HG03558 (cell line): ENCODE data around the gene PRKAG2.

Source experiments
- ATAC-seq: cut with Tn5 transposase; IDR thresholded peaks from one replicate; pipeline ENCODE4 v1.9.1; 2021; ENCODE audit warnings: moderate number of reproducible peaks; ENCODE audit not compliant: unreplicated experiment; ENCODE audit errors: extremely low read depth

Gene PRKAG2

GRCh38 chr7:151779678-151780077, 97.2 kb downstream of the PRKAG2 start:
- ATAC-seq: no peak

GRCh38 chr7:151779255-151779654, 97.7 kb downstream of the PRKAG2 start:
- no peak for ATAC-seq

GRCh38 chr7:151777908-151778670, 98.8 kb downstream of the PRKAG2 start:
- ATAC-seq: no peak

- ATAC-seq: no peak
Measured at GRCh38 chr7:151777495-151777880, 99.4 kb downstream of the PRKAG2 start.

GRCh38 chr7:151776876-151777494, 99.9 kb downstream of the PRKAG2 start:
- ATAC-seq: no peak

- no peak for ATAC-seq
Measured at GRCh38 chr7:151776446-151776845, 100.5 kb downstream of the PRKAG2 start.

GRCh38 chr7:151775547-151776443, 101.1 kb downstream of the PRKAG2 start:
- ATAC-seq: no peak

- ATAC-seq: no peak
Measured at GRCh38 chr7:151774951-151775350, 102.0 kb downstream of the PRKAG2 start.

GRCh38 chr7:151773797-151774196, 103.1 kb downstream of the PRKAG2 start:
- no peak for ATAC-seq

GRCh38 chr7:151770232-151770631, 106.7 kb downstream of the PRKAG2 start:
- ATAC-seq: no peak

GRCh38 chr7:151769188-151769821, 107.6 kb downstream of the PRKAG2 start:
- ATAC-seq: no peak

GRCh38 chr7:151768805-151769187, 108.1 kb downstream of the PRKAG2 start:
- no peak for ATAC-seq

- ATAC-seq: no peak
Measured at GRCh38 chr7:151767557-151767956, 109.4 kb downstream of the PRKAG2 start.

GRCh38 chr7:151764056-151764920, 112.6 kb downstream of the PRKAG2 start:
- ATAC-seq: no peak

GRCh38 chr7:151763420-151763984, 113.4 kb downstream of the PRKAG2 start:
- ATAC-seq: no peak

GRCh38 chr7:151762583-151763245, 114.2 kb downstream of the PRKAG2 start:
- ATAC-seq: no peak

GRCh38 chr7:151761957-151762356, 115.0 kb downstream of the PRKAG2 start:
- ATAC-seq: no peak

GRCh38 chr7:151761231-151761630, 115.7 kb downstream of the PRKAG2 start:
- ATAC-seq: no peak

GRCh38 chr7:151759591-151760042, 117.3 kb downstream of the PRKAG2 start:
- ATAC-seq: no peak
